Posterior cingulate gyrus (tissue), 11 donors: Measurements from ENCODE around the gene PLA2G4C.

Experiments used
- DNase-seq, 10 donors: peaks; one replicate each; pipeline versions ENCODE4 v3.0.0 to v3.0.0-alpha.2; 2020 to 2021; ENCODE audit warnings: mixed read lengths in 3 of 10
- intact Hi-C: fragments of 100-400 bp; cut with DNase I; formaldehyde crosslinking; loops from one replicate; pipeline ENCODE4 v1.15.1; 2023

The PLA2G4C gene

GRCh38 chr19:48061401-48062344 lies 48.9 kb downstream of the PLA2G4C start:
- intact Hi-C loops: no loop called here
- DNase-seq: peak in 1 of 10 donors; percentile 79

GRCh38 chr19:48060381-48060780 lies 50.2 kb downstream of the PLA2G4C start:
- peak in 1 of 10 donors; percentile 1 for DNase-seq
- intact Hi-C loops: no loop called here

- peak in 1 of 10 donors; percentile 42 for DNase-seq
- intact Hi-C loops: no loop called here
These were observed 51.3 kb downstream of the PLA2G4C start for GRCh38 chr19:48059331-48059730.

- DNase-seq: peak in 1 of 10 donors; percentile 30
- intact Hi-C loops: no loop called here
These were observed 56.8 kb downstream of the PLA2G4C start for GRCh38 chr19:48053856-48054255.

GRCh38 chr19:48053076-48053475 lies 57.5 kb downstream of the PLA2G4C start:
- intact Hi-C loops: no loop called here
- DNase-seq: no peak

- intact Hi-C loops: no loop called here
These were observed 59.1 kb downstream of the PLA2G4C start for GRCh38 chr19:48051335-48052033.

GRCh38 chr19:48044561-48044960 lies 66.1 kb downstream of the PLA2G4C start:
- intact Hi-C loops: no loop called here

More at GRCh38 chr19:48051335-48052033, 59.1 kb downstream of the PLA2G4C start:
- peak in 1 of 10 donors; percentile 35 for DNase-seq

GRCh38 chr19:48043675-48044258 lies 66.8 kb downstream of the PLA2G4C start, which contains the start of gene CABP5:
TSS of gene CABP5 (minus strand) at chr19:48044079. CDS start at chr19:48043922, 157 bp downstream.
- intact Hi-C loops: no loop called here
- DNase-seq: no peak

More at GRCh38 chr19:48044561-48044960, 66.1 kb downstream of the PLA2G4C start:
- DNase-seq: no peak

GRCh38 chr19:48041877-48042580 lies 68.6 kb downstream of the PLA2G4C start:
- intact Hi-C loops: no loop called here
- no peak for DNase-seq

GRCh38 chr19:48036765-48037164 lies 73.9 kb downstream of the PLA2G4C start:
- DNase-seq: no peak
- intact Hi-C loops: no loop called here

- intact Hi-C loops: no loop called here
- no peak for DNase-seq
These were observed 77.0 kb downstream of the PLA2G4C start for GRCh38 chr19:48033604-48034003.

GRCh38 chr19:48030073-48030472 lies 80.5 kb downstream of the PLA2G4C start:
- intact Hi-C loops: no loop called here
- peak in 1 of 10 donors; percentile 43 for DNase-seq

- intact Hi-C loops: no loop called here
- no peak for DNase-seq
These were observed 81.2 kb downstream of the PLA2G4C start for GRCh38 chr19:48029431-48029830.

- intact Hi-C loops: no loop called here
- no peak for DNase-seq
These were observed 85.1 kb downstream of the PLA2G4C start for GRCh38 chr19:48025480-48025879.

- intact Hi-C loops: no loop called here
- DNase-seq: no peak
These were observed 87.1 kb downstream of the PLA2G4C start for GRCh38 chr19:48023518-48023917.

- DNase-seq: no peak
- intact Hi-C loops: no loop called here
These were observed 87.6 kb downstream of the PLA2G4C start for GRCh38 chr19:48023011-48023410.

GRCh38 chr19:48020686-48021085 lies 89.9 kb downstream of the PLA2G4C start:
- DNase-seq: no peak
- intact Hi-C loops: no loop called here

GRCh38 chr19:48010932-48011758 lies 99.5 kb downstream of the PLA2G4C start:
- DNase-seq: no peak
- intact Hi-C loops: no loop called here

GRCh38 chr19:48006762-48007161 lies 103.9 kb downstream of the PLA2G4C start:
- no peak for DNase-seq
- intact Hi-C loops: no loop called here
